ENCODE results near the gene ZCCHC14.
"Not testable (repeated sequence)": the region's sequence is repeated elsewhere in the genome, so short reads cannot be mapped to it uniquely, and the experiment has no call there.

The ZCCHC14 gene

DNA sequence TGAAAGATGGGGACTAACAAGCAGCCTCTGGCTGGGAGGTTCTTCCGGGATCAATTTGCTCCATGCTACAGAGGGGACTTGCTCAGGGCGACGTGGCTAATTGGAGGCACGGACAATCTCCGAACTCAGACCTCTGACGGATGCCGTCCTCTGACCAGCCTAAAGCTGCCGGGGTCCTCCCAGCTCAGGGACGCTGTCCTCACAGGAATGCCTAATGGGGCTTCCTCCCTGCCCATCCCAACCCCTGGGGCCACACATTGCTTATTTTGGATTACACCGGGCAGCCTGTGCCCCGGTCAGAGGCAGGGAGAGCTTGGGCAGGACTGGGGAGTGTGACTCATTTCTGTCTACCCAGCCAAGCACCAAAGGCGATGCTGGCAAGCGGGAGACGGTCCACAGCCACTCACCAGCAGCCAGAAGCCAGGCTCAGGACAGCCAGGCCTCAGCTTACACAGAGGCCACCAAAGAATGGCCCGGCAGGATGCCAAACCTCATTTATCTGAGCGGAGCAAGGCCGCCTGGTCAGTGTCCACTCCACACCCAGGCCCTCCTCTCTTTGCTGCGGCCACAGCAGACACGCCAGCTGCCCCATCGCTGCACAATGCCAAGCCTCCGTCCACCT lies 25.7 kb upstream of the ZCCHC14 start:
- not testable (repeated sequence) for H3K27me3 ChIP-seq (replicated peaks; ENCODE audit: control insufficient read depth, insufficient read depth, low read length); H3K36me3 ChIP-seq (ENCODE audit: control insufficient read depth, insufficient read depth, low read length); H3K4me3 ChIP-seq (replicated peaks; ENCODE audit: low read depth, low read length); DNase-seq (ENCODE audit: extremely low read depth, insufficient read length)

DNA sequence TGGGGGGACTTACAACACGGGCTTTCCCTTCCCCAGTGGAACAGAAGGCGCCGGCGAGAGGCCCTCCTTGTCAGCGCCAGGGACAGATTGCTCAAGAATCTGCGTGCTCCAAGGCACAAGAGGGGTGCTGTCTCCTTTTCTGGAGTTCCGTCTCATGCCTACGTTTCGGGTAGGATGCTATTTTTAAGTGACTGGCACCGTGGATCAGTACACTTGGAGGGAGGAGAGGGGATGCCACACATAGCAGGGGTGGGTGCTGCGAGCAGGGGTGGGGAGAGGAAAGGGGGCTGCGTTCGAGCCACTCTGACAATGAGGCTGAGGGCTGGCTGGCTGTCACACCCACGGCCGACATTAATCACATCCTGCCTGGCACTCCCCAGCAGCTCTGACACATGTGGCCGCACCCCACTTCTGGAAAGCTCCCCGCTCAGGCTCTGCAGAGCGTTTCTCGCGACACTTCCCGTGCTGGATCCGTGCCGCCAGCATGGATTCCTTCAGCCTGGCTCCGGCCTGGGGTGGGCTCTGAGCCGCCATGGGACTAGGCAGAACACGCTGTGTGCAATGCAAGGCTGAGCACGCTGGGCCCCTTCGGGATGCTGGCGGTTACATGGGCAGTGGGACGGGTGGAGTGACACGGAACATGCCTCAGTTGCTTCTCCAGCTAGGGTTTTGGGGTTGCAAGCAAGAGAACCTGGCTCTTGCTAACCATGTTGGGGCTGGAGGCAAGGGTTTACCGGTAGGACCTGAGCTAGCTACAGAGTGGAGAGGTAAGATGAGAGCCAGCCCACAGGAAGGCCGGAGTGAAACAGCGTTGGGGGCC lies 25.0 kb upstream of the ZCCHC14 start:
- not testable (repeated sequence) for H3K27me3 ChIP-seq (replicated peaks; ENCODE audit: control insufficient read depth, insufficient read depth, low read length); H3K36me3 ChIP-seq (ENCODE audit: control insufficient read depth, insufficient read depth, low read length); H3K4me3 ChIP-seq (replicated peaks; ENCODE audit: low read depth, low read length); DNase-seq (ENCODE audit: extremely low read depth, insufficient read length)

GRCh38 chr16:87516361-87516760 lies 23.5 kb upstream of the ZCCHC14 start:
- DNase-seq (ENCODE audit: extremely low read depth, insufficient read length), result no peak
- Histone ChIP-seq H3K27me3 (replicated peaks; ENCODE audit: control insufficient read depth, insufficient read depth, low read length) (no peaks in the 10 kb centered on the region; the same call in 1 of the 2 replicates), H3K4me3 (replicated peaks; ENCODE audit: low read depth, low read length) (no peak overlapping the region), H3K36me3 (ENCODE audit: control insufficient read depth, insufficient read depth, low read length) (no peaks in the 10 kb centered on the region)
- TF ChIP-seq, protein P1, sequence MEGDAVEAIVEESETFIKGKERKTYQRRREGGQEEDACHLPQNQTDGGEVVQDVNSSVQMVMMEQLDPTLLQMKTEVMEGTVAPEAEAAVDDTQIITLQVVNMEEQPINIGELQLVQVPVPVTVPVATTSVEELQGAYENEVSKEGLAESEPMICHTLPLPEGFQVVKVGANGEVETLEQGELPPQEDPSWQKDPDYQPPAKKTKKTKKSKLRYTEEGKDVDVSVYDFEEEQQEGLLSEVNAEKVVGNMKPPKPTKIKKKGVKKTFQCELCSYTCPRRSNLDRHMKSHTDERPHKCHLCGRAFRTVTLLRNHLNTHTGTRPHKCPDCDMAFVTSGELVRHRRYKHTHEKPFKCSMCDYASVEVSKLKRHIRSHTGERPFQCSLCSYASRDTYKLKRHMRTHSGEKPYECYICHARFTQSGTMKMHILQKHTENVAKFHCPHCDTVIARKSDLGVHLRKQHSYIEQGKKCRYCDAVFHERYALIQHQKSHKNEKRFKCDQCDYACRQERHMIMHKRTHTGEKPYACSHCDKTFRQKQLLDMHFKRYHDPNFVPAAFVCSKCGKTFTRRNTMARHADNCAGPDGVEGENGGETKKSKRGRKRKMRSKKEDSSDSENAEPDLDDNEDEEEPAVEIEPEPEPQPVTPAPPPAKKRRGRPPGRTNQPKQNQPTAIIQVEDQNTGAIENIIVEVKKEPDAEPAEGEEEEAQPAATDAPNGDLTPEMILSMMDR (IDR thresholded peaks at IDR 0.05; ENCODE audit: insufficient read depth, low read length, poor library complexity, severe bottlenecking), result no peak

GRCh38 chr16:87515475-87516330 lies 22.9 kb upstream of the ZCCHC14 start:
- H3K4me3 ChIP-seq (replicated peaks; ENCODE audit: low read depth, low read length), result no peak overlapping the region
- no peaks in the 10 kb centered on the region for H3K36me3 ChIP-seq (ENCODE audit: control insufficient read depth, insufficient read depth, low read length)
- no peaks in the 10 kb centered on the region; the same call in 1 of the 2 replicates for H3K27me3 ChIP-seq (replicated peaks; ENCODE audit: control insufficient read depth, insufficient read depth, low read length)
- DNase-seq (ENCODE audit: extremely low read depth, insufficient read length), result no peak
- TF ChIP-seq, protein P1 (IDR thresholded peaks at IDR 0.05; ENCODE audit: insufficient read depth, low read length, poor library complexity, severe bottlenecking), result no peak

DNA sequence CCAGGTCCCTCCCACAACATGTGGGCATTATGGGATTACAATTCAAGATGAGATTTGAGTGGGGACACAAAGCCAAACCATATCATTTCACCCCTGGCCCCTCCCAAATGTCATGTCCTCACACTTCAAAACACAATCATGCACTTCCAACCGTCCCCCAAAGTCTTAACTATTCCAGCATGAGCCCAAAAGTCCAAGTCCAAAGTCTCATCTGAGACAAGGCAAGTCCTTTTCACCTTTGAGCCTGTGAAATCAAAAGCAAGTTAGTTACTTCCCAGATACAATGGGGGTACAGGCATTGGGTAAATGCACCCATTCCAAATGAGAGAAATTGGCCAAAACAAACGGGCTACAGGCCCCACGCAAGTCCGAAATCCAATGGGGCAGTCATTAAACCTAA lies 17.0 kb upstream of the ZCCHC14 start:
- H3K4me3 ChIP-seq (replicated peaks; ENCODE audit: low read depth, low read length); H3K27me3 ChIP-seq (replicated peaks; ENCODE audit: control insufficient read depth, insufficient read depth, low read length); DNase-seq (ENCODE audit: extremely low read depth, insufficient read length); H3K36me3 ChIP-seq (ENCODE audit: control insufficient read depth, insufficient read depth, low read length): not testable (repeated sequence)

GRCh38 chr16:87507351-87508069 lies 14.7 kb upstream of the ZCCHC14 start:
- TF ChIP-seq, protein P1 (IDR thresholded peaks at IDR 0.05; ENCODE audit: insufficient read depth, low read length, poor library complexity, severe bottlenecking), result no peak
- DNase-seq (ENCODE audit: extremely low read depth, insufficient read length), result no peak

More at GRCh38 chr16:87507351-87508069, 14.7 kb upstream of the ZCCHC14 start:
- no peaks in the 10 kb centered on the region; the same call in none of the 2 replicates for H3K27me3 ChIP-seq (replicated peaks; ENCODE audit: control insufficient read depth, insufficient read depth, low read length)
- H3K4me3 ChIP-seq (replicated peaks; ENCODE audit: low read depth, low read length), result no peak overlapping the region
- no peaks in the 10 kb centered on the region for H3K36me3 ChIP-seq (ENCODE audit: control insufficient read depth, insufficient read depth, low read length)

Data from GM06990 (cell line).